Coronary artery (tissue), 2 donors: ENCODE measurements around the gene NACA.
"Not testable (repeated sequence)": the region's sequence is repeated elsewhere in the genome, so short reads cannot be mapped to it uniquely, and the experiment has no call there.

Experiments
- DNase-seq: peaks from one replicate; pipeline ENCODE4 v3.0.0-alpha.2; 2017; ENCODE audit warnings: low spot score
- H3K27ac ChIP-seq, 2 donors: fragments of 200-600 bp; sonication (generic); one replicate each; pipeline ENCODE4 v1.5.1; 2016 to 2019
- H3K4me3 ChIP-seq: fragments of 200-600 bp; sonication (generic); 2 replicates; pipeline ENCODE4 v1.5.1; 2016; ENCODE audit warnings: mild to moderate bottlenecking, moderate library complexity
- CTCF ChIP-seq: fragments of 200-600 bp; sonication (generic); IDR thresholded peaks from one replicate; pipeline ENCODE4 v1.5.1; 2019; ENCODE audit warnings: antibody characterized with exemption

Gene NACA

DNA sequence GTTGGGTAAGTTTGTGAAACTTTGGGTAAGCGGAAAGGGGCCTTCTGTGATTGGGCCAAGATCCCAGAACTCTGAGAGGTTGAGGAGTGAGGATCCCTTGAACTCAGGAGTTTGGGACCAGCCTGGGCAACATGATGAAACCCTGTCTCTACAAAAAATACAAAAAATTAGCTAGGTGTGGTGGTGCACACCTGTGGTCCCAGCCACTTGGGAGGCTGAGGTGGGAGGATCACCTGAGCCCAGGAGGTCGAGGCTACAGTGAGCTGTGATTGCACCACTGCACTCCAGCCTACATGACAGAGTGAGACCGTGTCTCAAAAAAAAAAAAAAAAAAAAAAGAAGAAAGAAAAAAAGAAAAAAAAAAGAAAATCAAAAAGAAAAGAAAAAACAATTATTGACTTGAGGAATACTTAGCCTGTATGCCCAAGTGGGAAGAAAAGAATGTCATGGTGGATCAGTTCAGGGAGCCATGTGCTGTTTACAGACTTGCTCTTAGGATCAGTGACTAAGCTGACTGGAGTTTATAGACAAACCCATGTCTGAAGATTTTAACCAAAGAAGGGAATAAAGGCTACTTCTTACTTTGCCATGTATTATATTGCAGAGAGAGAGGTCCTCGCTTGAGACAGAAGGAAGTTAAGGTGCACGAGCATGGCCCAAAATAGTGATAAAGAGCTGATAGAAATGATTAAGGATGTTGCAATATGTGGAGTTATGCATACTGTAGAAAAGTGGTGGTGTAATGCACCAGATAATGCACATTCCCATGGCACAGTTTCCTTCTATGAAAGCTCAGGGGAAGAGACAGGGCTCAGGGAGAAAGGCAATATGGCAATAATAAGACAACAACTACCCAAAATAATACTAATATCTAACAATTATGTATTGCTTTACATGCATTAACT lies 38.9 kb upstream of the NACA start:
- TF ChIP-seq CTCF = no peak
- H3K4me3 ChIP-seq = no peak overlapping the region
- DNase-seq = no peak
- no peak overlapping the region for H3K27ac ChIP-seq

DNA sequence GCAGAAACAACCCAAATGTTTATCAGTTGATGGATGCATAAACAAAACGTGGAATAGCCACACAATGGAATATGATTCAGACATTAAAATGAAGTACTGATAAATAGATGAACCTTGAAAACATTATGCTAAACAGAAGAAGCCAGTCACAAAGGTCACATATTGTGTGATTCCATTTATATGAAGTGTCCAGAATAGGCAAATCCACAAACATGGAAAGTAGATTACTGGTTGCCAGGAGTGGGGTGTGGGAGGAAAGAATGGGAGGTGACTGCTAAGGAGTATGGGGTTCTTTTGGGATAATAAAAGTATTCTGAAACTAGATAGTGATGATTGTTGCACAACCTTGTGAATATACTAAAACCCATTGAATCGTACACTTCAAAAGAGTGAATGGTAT lies 36.7 kb upstream of the NACA start:
- Histone ChIP-seq H3K4me3 (no peak overlapping the region), H3K27ac (no peak overlapping the region)
- no peak for TF ChIP-seq CTCF
- DNase-seq = no peak

GRCh38 chr12:56760460-56760859 lies 35.4 kb upstream of the NACA start:
- no peak for DNase-seq
- Histone ChIP-seq H3K4me3 (no peak overlapping the region), H3K27ac (no peak overlapping the region)
- no peak for TF ChIP-seq CTCF

DNA sequence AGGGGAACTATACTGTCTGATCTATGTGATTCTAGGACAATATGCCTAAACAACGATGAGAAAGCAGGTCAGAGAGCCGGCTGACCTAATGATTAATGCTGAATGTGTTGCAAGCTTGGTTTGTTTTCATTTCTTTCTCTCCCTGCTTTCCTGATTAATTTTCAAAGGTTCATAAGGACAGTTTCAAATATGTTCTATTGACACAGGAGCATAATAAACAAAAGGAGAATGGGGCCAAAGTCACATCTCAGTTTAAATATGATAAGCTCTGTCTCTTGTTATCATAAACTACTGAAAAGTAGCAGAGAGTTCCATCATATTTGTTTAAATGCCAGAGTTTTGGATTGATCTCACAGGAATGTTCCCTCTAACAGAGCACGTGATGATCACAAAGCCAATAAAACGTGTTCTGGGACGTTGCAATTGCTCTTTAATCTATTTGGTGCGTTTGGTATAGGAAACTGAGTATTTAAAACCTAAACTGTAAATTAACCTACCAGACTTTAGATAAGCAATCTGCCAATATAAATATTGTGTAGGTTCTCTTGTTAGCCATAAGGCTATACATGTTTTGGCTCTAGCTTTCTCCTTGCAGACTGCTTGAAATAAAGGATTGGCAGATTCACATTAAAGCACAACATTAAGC lies 34.3 kb upstream of the NACA start:
- no peak for TF ChIP-seq CTCF
- no peak for DNase-seq
- H3K27ac ChIP-seq = no peak overlapping the region

DNA sequence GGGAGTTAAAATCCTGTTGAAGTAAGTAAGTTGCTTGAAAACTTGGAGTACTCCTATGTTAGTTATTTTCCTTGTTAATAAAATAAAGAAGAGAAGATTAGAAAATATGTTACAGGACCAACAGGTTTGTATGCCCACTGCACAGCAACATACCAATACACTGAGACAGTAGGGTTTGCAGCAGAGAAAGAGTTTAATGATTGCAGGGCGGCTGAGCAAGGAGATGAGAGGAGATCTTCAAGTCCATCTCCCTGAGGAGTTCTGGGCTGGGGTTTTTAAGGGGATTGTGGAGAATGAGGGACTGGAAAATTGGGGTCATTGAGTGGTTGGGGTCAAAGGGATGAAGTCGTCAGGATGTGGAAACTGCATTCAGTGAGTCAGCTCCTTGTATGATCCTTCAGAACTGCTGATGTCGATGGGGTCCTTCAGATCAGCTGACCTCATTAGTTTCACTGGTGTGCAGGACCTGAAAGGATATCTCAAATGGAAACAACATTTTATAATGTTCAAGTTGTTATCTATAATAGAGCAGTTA lies 33.7 kb upstream of the NACA start:
- no peak for DNase-seq
- Histone ChIP-seq H3K27ac (no peak overlapping the region), H3K4me3 (no peak overlapping the region)
- no peak for TF ChIP-seq CTCF

More for the DNA sequence above, 34.3 kb upstream of the NACA start:
- H3K4me3 ChIP-seq = no peak overlapping the region

- DNase-seq, H3K4me3 ChIP-seq, H3K27ac ChIP-seq: not testable (repeated sequence)
Measured at GRCh38 chr12:56757971-56758370, 32.9 kb upstream of the NACA start.

- no peak for TF ChIP-seq CTCF
- Histone ChIP-seq H3K4me3 (no peak overlapping the region), H3K27ac (no peak overlapping the region)
- no peak for DNase-seq
Measured at GRCh38 chr12:56753566-56753965, 28.5 kb upstream of the NACA start.
